ENCODE measurements around the gene MBD3.

DNA sequence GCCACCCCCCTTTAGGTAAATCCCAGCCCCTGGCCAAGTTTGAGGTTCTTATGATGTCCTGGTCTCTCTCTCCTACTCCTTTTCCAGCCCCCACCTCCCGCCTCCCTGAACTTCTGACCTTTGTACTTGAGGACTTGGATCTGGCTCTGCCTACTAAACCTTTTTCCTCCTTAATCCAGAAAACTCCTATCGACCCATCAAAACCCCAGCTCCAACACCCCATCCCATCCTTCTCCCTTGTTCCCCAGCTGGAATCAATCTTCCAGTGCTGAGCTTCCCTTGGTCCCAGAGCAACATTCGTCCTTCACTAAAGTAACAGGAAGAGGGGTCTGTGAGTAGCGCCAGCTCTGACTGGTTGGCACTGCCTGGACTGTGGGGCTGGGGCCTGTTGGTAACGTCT lies 29.9 kb upstream of the MBD3 start:
- TF ChIP-seq CTCF (IDR thresholded peaks at IDR 0.05) (no peak), POLR2A (IDR thresholded peaks at IDR 0.05) (no peak), EP300 (IDR thresholded peaks at IDR 0.05) (no peak), POLR2AphosphoS5 (IDR thresholded peaks at IDR 0.05) (no peak)
